ENCODE measurements around the gene METTL13.

METTL13 gene

DNA sequence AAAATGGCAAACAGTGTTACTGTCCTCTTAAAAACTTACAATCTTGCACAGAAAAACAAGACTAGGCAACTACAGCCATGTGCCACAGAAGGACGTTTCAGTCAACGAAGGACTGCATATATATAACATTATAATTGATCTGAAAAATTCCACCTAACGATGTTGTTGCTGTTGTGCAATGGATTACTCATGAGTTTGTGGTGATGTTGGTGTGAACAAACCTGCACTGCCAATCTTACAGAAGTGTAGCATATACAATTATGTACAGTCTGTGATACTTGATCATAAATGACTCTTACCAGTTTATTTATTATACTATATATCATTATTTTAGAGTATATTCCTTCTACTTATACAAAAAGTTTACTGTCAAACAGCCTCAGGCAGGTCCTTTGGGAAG lies 32.8 kb upstream of the METTL13 start:
- FAIRE-seq (no peak), DNase-seq (ENCODE audit: insufficient read length) (no peak)
- TF ChIP-seq TAF1 (IDR thresholded peaks at IDR 0.05; ENCODE audit: borderline replicate concordance, low read depth, low read length) (no peak), POLR2A (IDR thresholded peaks at IDR 0.05; ENCODE audit: low read depth, low read length) (no peak), POLR2AphosphoS5 (IDR thresholded peaks at IDR 0.05; ENCODE audit: low read depth, low read length) (no peak)

DNA sequence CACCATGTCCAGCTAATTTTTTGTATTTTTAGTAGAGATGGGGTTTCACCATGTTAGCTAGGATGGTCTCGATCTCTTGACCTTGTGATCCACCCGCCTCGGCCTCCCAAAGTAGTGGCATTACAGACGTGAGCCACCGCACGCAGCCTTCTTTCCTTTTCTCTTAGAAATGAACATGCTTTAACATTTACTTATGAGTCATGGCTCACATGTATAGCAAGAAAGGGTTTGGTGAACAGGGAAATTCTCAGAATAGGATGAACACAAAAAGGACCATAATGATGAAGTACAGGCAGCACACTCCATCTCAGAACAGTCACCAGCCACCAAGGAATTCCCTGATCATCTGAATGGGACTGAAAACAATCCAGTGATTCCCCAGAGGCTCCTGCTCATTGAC lies 30.2 kb upstream of the METTL13 start:
- FAIRE-seq (no peak), DNase-seq (ENCODE audit: insufficient read length) (no peak)
- TF ChIP-seq POLR2AphosphoS5 (IDR thresholded peaks at IDR 0.05; ENCODE audit: low read depth, low read length) = no peak
- no peak for TF ChIP-seq POLR2A (IDR thresholded peaks at IDR 0.05; ENCODE audit: low read depth, low read length)
- TF ChIP-seq TAF1 (IDR thresholded peaks at IDR 0.05; ENCODE audit: borderline replicate concordance, low read depth, low read length) = no peak

- no peak for DNase-seq (ENCODE audit: insufficient read length)
- TF ChIP-seq TAF1 (IDR thresholded peaks at IDR 0.05; ENCODE audit: borderline replicate concordance, low read depth, low read length) (no peak), POLR2A (IDR thresholded peaks at IDR 0.05; ENCODE audit: low read depth, low read length) (no peak), POLR2AphosphoS5 (IDR thresholded peaks at IDR 0.05; ENCODE audit: low read depth, low read length) (no peak)
- no peak for FAIRE-seq
Observed at GRCh38 chr1:171753182-171753581, 28.3 kb upstream of the METTL13 start.

DNA sequence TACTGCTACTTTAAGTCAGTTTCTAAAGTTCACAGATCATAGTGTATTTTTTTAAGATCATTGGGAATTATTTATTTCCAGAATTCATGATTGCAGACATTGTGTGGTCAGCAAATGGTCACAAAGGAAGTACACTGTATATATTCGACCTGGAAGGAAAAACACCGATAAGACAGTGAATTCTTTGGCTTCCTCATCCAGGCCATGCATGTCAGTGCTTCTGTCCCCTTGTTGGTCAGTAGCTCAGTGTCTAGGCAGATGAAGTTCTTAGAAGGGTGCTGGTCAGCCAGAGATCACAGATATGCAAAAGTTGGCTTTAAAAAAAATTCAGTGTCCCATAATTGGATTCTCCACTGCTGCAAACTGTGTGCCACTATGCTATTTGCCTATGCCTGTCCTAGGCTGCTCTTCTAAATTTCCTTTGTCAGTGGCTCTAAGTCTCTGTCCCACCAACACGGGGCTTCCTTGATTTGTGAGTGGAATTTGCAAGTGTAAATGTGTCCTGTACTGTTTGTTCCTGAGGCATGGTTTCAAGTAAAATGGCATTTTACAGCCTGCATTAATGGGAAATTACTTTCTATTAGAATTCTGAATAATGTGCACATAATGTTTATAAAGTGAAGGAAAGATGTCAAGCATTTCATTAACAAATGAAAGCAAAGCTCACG lies 27.6 kb upstream of the METTL13 start:
- FAIRE-seq (no peak), DNase-seq (ENCODE audit: insufficient read length) (no peak)
- TF ChIP-seq POLR2A (IDR thresholded peaks at IDR 0.05; ENCODE audit: low read depth, low read length) (no peak), TAF1 (IDR thresholded peaks at IDR 0.05; ENCODE audit: borderline replicate concordance, low read depth, low read length) (no peak), POLR2AphosphoS5 (IDR thresholded peaks at IDR 0.05; ENCODE audit: low read depth, low read length) (no peak)

- TF ChIP-seq POLR2A (IDR thresholded peaks at IDR 0.05; ENCODE audit: low read depth, low read length) = no peak
- no peak for TF ChIP-seq TAF1 (IDR thresholded peaks at IDR 0.05; ENCODE audit: borderline replicate concordance, low read depth, low read length)
- TF ChIP-seq POLR2AphosphoS5 (IDR thresholded peaks at IDR 0.05; ENCODE audit: low read depth, low read length) = no peak
- FAIRE-seq = no peak
- no peak for DNase-seq (ENCODE audit: insufficient read length)
Observed at GRCh38 chr1:171754353-171754705, 27.1 kb upstream of the METTL13 start.

- TF ChIP-seq TAF1 (IDR thresholded peaks at IDR 0.05; ENCODE audit: borderline replicate concordance, low read depth, low read length) (no peak), POLR2AphosphoS5 (IDR thresholded peaks at IDR 0.05; ENCODE audit: low read depth, low read length) (no peak), POLR2A (IDR thresholded peaks at IDR 0.05; ENCODE audit: low read depth, low read length) (no peak)
- no peak for FAIRE-seq
- DNase-seq (ENCODE audit: insufficient read length) = no peak
Observed at GRCh38 chr1:171754971-171755370, 26.5 kb upstream of the METTL13 start.

DNA sequence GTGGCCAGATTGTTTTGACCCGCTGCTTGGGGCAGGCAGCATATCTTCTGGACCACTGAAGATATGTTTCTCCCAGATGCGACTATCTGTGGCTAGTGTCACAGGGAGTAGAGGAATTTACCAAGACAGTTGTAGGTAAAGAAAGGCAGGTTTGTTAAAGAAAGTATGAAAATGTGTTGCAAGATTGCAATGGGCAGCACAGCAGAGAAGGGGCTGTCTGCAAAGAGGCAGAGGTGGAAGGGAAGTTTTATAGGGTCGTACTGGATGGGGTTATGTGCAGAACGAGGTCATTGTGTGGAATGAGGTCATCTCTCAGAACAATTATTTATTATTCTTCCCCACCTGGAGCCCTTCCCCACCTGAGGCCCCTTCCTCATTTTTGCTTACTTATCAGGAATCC lies 24.6 kb upstream of the METTL13 start:
- TF ChIP-seq TAF1 (IDR thresholded peaks at IDR 0.05; ENCODE audit: borderline replicate concordance, low read depth, low read length) = no peak
- TF ChIP-seq POLR2A (IDR thresholded peaks at IDR 0.05; ENCODE audit: low read depth, low read length) = no peak
- TF ChIP-seq POLR2AphosphoS5 (IDR thresholded peaks at IDR 0.05; ENCODE audit: low read depth, low read length) = no peak
- FAIRE-seq (no peak), DNase-seq (ENCODE audit: insufficient read length) (no peak)

DNA sequence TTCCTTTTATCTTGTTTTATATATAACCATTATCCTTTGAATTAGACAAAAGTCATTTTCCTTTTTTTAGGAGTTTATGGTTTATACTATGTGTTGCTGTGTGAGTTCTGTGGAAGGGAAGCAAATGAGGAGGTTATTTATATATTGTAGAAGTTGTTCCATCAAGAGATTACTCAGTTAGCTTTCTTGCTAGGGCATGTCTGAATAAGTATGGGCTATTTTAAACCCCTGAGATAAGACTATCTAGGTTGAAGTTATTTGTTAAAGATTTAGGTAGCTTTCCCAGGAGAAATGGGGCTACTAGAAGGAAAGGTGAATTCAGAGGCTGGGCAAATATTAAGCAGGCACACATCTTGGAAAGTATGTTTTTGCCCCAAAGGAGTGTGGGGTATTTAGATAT lies 23.4 kb upstream of the METTL13 start:
- TF ChIP-seq TAF1 (IDR thresholded peaks at IDR 0.05; ENCODE audit: borderline replicate concordance, low read depth, low read length) = no peak
- TF ChIP-seq POLR2AphosphoS5 (IDR thresholded peaks at IDR 0.05; ENCODE audit: low read depth, low read length) = no peak
- TF ChIP-seq POLR2A (IDR thresholded peaks at IDR 0.05; ENCODE audit: low read depth, low read length) = no peak
- DNase-seq (ENCODE audit: insufficient read length) = no peak
- no peak for FAIRE-seq

DNA sequence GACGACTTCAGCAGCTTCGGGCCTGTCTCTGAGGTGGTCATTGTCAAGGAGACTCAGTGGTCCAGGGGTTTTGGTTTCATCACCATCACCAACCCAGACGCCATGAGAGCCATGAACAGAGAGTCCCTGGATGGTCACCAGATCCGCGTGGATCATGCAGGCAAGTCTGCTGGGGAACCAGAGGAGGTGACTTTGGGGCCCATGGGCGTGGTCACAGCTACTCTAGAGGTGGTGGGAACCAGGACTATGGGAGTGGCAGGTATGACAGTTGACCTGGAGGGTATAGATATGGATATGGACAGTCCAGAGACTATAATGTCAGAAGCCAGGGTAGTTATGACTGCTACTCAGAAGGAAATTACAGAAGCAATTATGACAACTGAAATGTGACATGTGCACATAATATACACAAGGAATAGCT lies 19.3 kb upstream of the METTL13 start:
- no peak for DNase-seq (ENCODE audit: insufficient read length)
- TF ChIP-seq TAF1 (IDR thresholded peaks at IDR 0.05; ENCODE audit: borderline replicate concordance, low read depth, low read length) (no peak), POLR2AphosphoS5 (IDR thresholded peaks at IDR 0.05; ENCODE audit: low read depth, low read length) (no peak)
- no peak for FAIRE-seq

GRCh38 chr1:171763764-171764163 lies 17.7 kb upstream of the METTL13 start:
- no peak for TF ChIP-seq POLR2AphosphoS5 (IDR thresholded peaks at IDR 0.05; ENCODE audit: low read depth, low read length)
- TF ChIP-seq TAF1 (IDR thresholded peaks at IDR 0.05; ENCODE audit: borderline replicate concordance, low read depth, low read length) = no peak
- no peak for TF ChIP-seq POLR2A (IDR thresholded peaks at IDR 0.05; ENCODE audit: low read depth, low read length)
- DNase-seq (ENCODE audit: insufficient read length) (no peak), FAIRE-seq (no peak)

DNA sequence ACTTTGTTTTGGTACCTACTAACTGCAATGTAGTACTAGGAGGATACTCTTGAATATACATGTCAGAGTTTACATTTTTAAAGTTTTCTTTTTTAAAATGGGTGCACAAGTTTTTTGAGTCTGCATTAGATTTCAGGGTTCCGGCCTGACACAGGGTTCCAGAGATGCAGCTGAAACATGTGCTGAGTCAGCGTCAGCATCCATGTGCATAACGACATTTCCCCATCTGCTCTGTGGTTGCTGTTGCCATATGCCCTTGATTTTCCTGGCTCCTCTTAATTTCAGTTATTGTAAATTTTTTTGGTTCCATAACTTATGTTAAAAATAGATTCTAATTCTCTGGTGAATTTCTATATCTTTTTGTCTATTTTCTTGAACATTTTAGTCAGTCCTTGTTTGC lies 12.3 kb upstream of the METTL13 start:
- no peak for FAIRE-seq
- TF ChIP-seq TAF1 (IDR thresholded peaks at IDR 0.05; ENCODE audit: borderline replicate concordance, low read depth, low read length) (no peak), POLR2AphosphoS5 (IDR thresholded peaks at IDR 0.05; ENCODE audit: low read depth, low read length) (no peak), POLR2A (IDR thresholded peaks at IDR 0.05; ENCODE audit: low read depth, low read length) (no peak)

GRCh38 chr1:171769754-171770153 lies 11.7 kb upstream of the METTL13 start:
- no peak for FAIRE-seq
- no peak for TF ChIP-seq POLR2A (IDR thresholded peaks at IDR 0.05; ENCODE audit: low read depth, low read length)
- DNase-seq (ENCODE audit: insufficient read length) = no peak

More for the DNA sequence above, 12.3 kb upstream of the METTL13 start:
- no peak for DNase-seq (ENCODE audit: insufficient read length)

DNA sequence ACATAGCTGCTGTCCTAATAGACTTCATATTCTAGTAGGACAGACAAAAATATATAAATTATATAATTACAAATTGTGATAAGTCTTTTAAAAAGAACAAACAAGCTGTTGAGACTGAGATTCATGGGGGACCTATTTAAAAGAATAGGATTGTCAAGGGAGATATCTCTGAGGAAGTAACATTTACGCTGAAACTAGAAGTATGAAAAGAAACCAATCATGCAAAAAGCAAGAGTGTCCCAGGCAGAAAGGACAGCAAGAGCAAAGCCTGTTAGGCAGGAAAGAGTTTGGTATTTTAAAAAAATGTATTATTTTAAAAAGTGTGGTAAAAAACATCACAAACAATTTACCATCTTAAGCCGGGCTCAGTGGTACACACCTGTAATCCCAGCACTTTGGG lies 9.1 kb upstream of the METTL13 start:
- DNase-seq (ENCODE audit: insufficient read length) = no peak
- FAIRE-seq = no peak

More for the DNA sequence above, 9.1 kb upstream of the METTL13 start:
- TF ChIP-seq TAF1 (IDR thresholded peaks at IDR 0.05; ENCODE audit: borderline replicate concordance, low read depth, low read length) = no peak
- no peak for TF ChIP-seq POLR2A (IDR thresholded peaks at IDR 0.05; ENCODE audit: low read depth, low read length)
- no peak for TF ChIP-seq POLR2AphosphoS5 (IDR thresholded peaks at IDR 0.05; ENCODE audit: low read depth, low read length)

Measured in GM12892 (cell line).